Measurements from ENCODE around the gene GPC5.
"Not testable (repeated sequence)": the region's sequence is repeated elsewhere in the genome, so short reads cannot be mapped to it uniquely, and the experiment has no call there.

Gene GPC5

DNA sequence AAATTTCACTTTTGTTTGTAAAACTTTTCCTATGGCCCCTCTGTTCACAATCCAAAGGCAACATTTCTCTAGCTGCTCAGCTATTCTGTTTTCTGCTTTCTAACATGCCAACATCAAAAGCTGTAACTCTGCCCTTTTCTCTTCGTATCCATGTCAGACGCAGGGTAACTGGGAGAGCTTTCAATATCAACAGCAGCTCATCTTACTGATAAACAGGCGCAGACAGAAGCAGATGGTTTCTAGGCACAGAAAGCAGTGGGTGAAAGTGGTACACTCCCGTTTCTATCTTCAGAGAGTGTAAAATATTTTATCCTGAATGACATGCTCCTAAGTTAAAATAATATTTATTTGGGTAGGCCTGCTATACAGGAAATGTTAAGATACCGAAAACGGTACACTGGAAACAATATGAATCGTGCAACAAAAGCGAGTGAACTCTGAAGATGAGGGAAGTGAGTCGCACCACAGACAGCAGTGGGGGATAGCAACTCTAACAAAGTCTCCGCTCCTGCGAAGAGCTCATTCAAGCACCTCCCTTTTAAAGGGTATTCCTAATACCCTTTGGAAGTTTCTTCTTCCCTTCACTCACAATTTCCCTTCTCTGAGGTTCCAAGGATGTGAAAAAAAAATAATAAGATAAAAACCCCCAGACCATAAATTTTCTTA lies 798.3 kb downstream of the GPC5 start:
- no peak for DNase-seq

DNA sequence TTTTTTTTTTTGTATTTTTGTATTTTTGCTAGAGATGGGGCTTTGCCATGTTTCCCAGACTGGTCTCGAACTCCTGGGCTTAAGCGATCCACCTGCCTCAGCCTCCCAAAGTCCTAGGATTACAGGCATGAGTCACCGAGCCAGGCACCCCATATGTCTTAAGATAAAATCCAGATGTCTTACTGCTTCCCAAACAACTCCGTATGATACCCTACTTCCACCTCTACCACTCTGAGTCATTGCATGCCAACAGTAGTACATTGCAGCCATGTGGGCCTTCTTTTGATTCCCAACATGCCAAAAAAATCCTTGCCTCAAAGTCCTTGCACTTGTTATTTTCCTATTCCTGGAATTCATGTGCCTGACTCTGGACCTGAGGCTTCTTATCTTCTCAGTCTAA lies 799.2 kb downstream of the GPC5 start:
- DNase-seq: no peak

DNA sequence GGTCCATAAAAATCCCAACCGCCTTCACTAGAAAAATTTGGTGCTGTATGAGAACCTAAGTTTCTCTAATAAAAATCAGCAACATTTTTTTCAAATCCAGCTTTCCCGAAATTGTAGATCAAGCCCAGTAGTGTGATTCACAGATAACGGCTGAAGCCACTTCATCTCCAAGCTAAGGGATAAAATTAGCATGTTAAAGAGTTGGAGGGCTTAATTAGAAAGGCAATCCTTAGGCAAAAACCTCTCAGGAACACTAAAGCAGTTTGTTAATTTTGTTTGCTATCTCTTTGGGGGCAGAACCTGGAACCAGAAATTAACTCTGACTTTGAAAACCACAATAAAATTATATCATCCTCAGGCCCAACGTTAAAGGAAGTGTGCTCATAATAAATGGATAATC lies 820.2 kb downstream of the GPC5 start:
- no peak for DNase-seq

DNA sequence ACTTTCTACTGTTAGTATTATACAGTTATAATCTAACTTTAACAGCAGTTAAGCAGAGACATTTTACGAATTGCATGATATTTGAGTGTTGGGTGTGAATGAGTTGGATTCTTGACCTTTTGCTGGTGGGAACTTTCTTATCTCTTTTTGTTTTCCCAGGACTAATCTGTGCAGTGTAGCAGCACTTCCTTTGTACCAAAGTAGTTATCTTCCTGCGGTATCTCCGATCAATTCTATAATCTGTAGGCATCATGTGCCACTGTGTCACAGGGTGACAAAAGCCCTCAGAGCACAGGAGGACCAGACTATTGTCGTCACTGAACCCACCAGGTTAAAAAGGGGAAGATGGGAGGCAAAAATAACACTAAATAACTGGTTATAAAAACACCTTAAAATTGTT lies 823.5 kb downstream of the GPC5 start:
- DNase-seq: no peak

- DNase-seq: no peak
These were observed 825.8 kb downstream of the GPC5 start for GRCh38 chr13:92224052-92224821.

DNA sequence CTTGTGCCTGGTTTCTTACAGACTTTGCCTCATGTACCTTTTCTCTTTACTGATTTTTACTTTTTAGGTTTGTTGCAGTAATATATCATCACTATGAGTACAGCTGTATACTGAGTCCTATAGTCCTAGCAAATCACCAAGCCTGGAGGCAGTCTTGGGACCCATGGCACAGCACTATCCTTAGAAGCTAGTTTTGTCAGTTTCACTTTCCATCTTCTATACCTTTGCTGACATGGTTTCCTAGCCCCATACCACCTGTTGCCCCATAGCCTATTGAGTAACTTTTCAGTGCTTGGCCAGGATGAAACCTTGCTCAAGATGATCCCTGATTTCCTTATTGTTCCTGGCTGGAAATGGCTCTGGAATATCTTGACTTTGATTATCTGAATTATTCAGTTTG lies 826.4 kb downstream of the GPC5 start:
- DNase-seq: no peak

DNA sequence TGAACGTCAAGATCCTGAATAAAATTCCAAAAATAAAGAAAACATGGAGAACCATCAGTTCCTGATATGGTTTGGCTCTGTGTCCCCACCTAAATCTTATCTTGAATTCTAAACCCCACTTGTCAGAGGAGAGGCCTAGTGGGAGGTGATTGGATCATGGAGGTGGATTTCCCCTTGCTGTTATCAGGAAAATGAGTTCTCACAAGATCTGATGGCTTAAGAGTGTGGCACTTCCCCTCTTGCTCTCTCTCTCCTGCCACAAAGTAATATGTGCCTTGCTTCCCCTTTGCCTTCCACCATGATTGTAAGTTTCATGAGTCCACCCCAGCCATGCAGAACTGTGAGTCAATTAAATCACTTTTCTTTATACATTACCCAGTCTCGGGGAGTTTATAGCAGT lies 827.4 kb downstream of the GPC5 start:
- DNase-seq: no peak

DNA sequence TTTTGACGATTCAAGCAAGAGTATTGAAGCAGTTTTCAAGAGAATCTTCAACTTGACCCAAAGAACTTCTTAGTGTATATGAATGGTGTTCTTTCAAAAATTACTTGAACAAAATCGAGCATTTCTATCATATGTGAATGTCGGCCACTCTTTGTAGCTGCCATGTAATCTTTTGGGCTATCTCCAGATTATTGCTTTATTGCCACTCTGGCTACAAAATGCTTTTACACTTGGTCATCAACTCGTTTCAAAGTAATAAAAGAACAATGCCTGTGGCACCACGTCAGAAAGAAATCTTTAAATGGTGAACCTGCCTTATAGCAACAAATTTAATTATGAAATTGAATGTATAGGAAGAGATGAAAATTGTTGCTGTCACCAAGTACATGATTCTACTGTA lies 834.5 kb downstream of the GPC5 start:
- no peak for DNase-seq

GRCh38 chr13:92251671-92252210 lies 853.3 kb downstream of the GPC5 start:
- DNase-seq: no peak

DNA sequence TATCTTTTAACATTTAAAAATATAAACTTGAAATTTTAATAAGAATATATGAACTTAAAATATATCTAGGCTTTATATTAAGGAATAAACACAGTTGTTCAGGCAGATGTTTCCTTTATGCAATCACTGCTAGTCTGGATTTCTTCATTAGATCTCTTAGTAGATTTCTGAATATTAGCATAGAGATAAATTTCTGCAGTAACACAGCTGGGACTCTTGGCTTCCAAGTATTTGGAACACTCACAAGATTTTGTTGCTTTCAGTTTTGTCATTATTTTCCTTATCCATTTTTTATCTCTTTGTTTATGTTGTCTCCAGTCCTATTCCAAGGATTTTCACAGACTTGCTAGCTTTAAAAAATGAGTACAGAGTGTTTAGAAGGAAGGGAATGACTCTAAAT lies 857.1 kb downstream of the GPC5 start:
- DNase-seq: no peak

DNA sequence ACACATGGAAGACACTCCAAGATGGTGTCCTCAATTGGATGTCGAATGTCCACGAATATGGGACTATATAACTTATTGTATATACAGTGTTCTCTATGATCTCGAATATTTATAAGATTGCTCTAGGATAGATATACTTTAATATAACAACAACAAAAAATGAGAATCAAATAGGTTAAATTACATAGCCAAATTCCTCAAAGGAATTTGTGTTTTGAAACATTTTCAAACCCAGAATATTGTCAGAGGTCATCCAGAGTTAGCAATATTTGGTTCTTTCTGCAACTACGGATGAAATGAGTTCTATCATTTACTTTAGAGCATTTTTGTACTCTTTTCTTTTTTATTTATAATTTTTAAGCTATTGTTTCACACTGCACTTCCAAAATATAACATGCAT lies 857.8 kb downstream of the GPC5 start:
- no peak for DNase-seq

DNA sequence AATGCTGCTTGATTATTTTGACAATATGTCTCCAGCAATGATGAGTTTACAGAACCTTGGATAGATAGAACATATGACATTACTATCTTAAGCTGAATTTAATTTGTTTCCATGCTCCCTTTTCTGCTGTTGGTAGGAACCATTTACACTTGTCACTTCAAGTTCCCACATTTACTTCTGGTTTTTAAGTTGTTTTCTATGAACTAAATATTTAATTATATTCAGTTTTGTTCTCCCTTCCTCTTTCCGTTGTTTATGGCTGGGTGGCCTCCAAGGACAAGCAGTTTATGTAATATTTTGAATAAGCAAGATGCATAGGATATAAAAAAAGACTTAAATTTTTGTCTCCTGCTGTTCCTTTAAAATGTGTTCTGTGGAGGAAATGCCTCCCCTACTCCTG lies 860.6 kb downstream of the GPC5 start:
- no peak for DNase-seq

DNA sequence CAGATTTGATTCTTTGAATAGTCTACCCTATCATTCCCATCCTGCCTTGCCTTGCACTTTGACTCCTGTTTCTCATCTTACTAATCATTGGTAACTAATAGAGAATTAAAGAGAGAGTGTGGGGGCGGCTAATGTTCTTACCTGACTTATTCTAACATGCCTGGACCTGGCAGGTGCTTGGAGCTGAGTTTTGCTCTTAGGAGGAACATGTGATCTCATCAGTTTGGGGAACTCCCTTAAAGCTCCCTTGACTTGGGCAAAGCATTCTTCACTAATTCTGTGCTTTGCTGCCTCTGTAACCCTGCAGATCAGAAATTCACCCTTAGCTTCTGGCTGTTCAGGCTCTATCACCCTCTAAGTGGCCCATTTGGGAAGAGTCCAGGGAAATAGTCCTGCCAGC lies 861.1 kb downstream of the GPC5 start:
- DNase-seq: no peak

GRCh38 chr13:92260363-92260762 lies 861.9 kb downstream of the GPC5 start:
- DNase-seq: no peak

DNA sequence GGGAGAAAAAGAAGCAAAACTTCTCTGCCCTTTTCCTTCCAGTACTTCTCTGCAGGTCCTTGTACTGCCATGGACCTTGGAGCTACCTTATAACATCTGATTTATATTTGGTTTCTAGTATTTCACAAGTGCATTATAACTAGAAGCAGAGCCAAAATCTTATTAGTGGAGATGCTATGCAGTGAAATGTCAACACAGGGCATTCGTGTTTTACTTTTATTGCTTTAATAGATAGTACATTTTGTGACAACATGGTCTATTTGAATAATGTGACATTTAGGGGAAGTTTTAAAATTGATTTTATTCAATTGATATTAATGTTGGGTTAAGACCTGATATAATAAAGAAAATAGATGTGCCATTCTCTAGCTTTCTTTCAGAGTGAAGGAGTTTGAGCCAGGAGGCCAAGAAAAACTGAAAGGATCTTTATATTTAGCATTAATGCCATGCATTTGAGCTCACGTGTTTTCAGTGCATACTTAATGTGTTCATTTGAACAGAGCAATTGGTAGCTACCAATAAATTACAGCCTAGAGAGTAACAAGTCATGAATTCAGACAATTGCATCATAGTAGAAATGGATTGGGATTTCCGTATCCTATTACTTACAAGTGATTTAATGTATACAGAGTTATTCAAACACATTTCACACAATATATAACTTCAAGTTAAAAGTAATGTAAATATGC lies 863.8 kb downstream of the GPC5 start:
- DNase-seq: no peak

DNA sequence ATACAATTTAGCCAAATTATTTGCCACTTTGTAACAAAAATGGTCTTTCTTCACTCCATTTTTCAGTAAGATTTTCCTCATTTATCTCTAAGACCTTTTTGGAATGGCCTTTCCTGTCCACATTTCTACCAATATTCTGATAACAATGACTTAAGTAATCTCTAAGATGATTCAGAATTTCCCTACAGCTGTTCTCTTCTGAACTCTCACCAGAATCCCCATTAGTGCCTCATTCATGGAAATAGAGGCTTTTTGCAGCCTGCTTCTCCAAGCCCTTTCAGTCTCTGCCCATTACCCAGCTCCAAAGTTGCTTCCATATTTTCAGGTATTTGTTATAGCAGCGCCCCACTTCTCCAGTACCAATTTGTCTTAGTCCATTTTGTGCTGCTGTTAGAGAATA lies 867.0 kb downstream of the GPC5 start:
- no peak for DNase-seq

- no peak for DNase-seq
These were observed 872.6 kb downstream of the GPC5 start for GRCh38 chr13:92270990-92271389.

- DNase-seq: no peak
These were observed 873.8 kb downstream of the GPC5 start for GRCh38 chr13:92272177-92272576.

DNA sequence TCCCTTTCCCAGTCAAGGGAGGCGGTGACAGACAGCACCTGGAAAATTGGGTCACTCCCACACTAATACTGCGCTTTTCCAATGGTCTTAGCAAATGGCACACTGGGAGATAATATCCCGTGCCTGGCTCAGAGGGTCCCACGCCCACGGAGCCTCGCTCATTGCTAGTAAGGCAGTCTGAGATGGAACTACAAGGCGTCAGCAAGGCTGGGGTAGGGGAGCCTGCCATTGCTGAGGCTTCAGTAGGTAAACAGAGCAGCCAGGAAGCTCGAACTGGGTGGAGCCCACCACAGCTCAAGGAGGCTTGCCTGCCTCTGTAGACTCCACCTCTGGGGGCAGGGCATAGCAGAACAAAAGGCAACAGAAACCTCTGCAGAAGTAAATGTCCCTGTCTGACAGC lies 882.6 kb downstream of the GPC5 start:
- DNase-seq: not testable (repeated sequence)

- DNase-seq: not testable (repeated sequence)
These were observed 892.4 kb downstream of the GPC5 start for GRCh38 chr13:92290718-92291307.

- not testable (repeated sequence) for DNase-seq
These were observed 896.1 kb downstream of the GPC5 start for GRCh38 chr13:92294533-92294932.

DNA sequence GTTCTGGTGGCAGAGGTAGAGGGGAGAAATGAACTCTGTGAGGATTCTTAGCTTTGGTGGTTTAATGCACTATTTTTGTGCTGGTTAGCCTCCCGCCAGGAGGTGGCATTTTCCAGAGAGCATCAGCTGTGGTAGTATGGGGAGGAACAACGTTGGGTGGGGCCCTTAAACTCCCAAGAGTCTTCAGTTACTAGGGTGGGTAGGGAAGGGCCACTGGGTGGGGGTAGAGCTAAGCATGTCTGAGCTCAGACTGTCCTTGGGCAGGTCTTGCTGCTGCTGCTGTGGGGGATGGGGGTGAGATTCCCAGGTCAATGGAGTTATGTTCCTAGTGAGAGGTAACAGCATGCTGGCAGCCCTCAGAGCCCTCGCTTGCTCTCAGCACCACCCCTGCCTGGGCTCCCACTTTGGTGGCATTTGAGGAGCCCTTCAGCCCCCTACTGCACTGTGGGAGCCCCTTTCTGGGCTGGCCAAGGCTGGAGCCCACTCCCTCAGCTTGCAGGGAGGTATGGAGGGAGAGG lies 897.8 kb downstream of the GPC5 start:
- not testable (repeated sequence) for DNase-seq

Data from activated naive CD4-positive, alpha-beta T cell treated with anti-CD3 and anti-CD28 coated beads, Interleukin-2, amount 50 U/mL, for 16 hours (primary cell).